Smooth muscle cell (in vitro differentiated cells): Measurements from ENCODE around the gene LDLRAD3. TPM values are rescaled to one million over a fixed set of nuclear protein-coding genes. Genes with fewer than 3 reads are reported as not detected.

ENCODE experiments used
- DNase-seq: peaks from one replicate; lab custom pipeline; 2025; ENCODE audit not compliant: unreplicated experiment; lab: John Stamatoyannopoulos, UW
- H2AFZ ChIP-seq: fragments of 200-600 bp; sonication (generic); 2 replicates; pipeline ENCODE4 v1.6.0; 2016; ENCODE audit warnings: antibody characterized with exemption, low read depth, mild to moderate bottlenecking
- H3F3A ChIP-seq: fragments of 200-600 bp; sonication (generic); 2 replicates; pipeline ENCODE4 v1.6.0; 2017; ENCODE audit warnings: antibody characterized with exemption, low read depth
- H3K27ac ChIP-seq: fragments of 200-600 bp; sonication (generic); 2 replicates; pipeline ENCODE4 v1.5.1; 2016; ENCODE audit warnings: low read depth, mild to moderate bottlenecking
- H3K27me3 ChIP-seq: fragments of 200-600 bp; sonication (generic); 2 replicates; pipeline ENCODE4 v1.6.1; 2016; ENCODE audit warnings: low read depth, mild to moderate bottlenecking
- H3K36me3 ChIP-seq: fragments of 200-600 bp; sonication (generic); 2 replicates; pipeline ENCODE4 v1.5.1; 2016; ENCODE audit warnings: low read depth
- H3K4me1 ChIP-seq: fragments of 200-600 bp; sonication (generic); 2 replicates; pipeline ENCODE4 v1.5.1; 2016; ENCODE audit warnings: low read depth
- H3K4me2 ChIP-seq: fragments of 200-600 bp; sonication (generic); 2 replicates; pipeline ENCODE4 v1.6.0; 2016; ENCODE audit warnings: mild to moderate bottlenecking
- H3K4me3 ChIP-seq: fragments of 200-600 bp; sonication (generic); 2 replicates; pipeline ENCODE4 v1.5.1; 2016; ENCODE audit warnings: mild to moderate bottlenecking
- H3K79me2 ChIP-seq: fragments of 200-600 bp; sonication (generic); 2 replicates; pipeline ENCODE4 v1.6.0; 2016; ENCODE audit warnings: low read depth, mild to moderate bottlenecking
- H3K9ac ChIP-seq: fragments of 200-600 bp; sonication (generic); 2 replicates; pipeline ENCODE4 v1.6.0; 2016; ENCODE audit warnings: low read depth
- H3K9me3 ChIP-seq: fragments of 200-600 bp; sonication (generic); replicated peaks from 2 replicates; pipeline ENCODE4 v1.5.1; 2016; ENCODE audit warnings: low read depth
- H4K20me1 ChIP-seq: fragments of 200-600 bp; sonication (generic); 2 replicates; pipeline ENCODE4 v1.6.0; 2016; ENCODE audit warnings: low read depth
- CTCF ChIP-seq: fragments of 200-600 bp; sonication (generic); IDR thresholded peaks from 2 replicates; pipeline ENCODE4 v1.5.1; 2017; ENCODE audit warnings: borderline replicate concordance, mild to moderate bottlenecking, antibody characterized with exemption; ENCODE audit not compliant: insufficient read depth, poor library complexity, severe bottlenecking
- WGBS: methylation state at CpG from one replicate; pipeline ENCODE4 v1.1.7; 2016; ENCODE audit warnings: low lambda C conversion rate; 5-methylcytosine and 5-hydroxymethylcytosine counted together
- polyA plus RNA-seq: library from polyadenylated mRNA; unstranded; fragments of >200 nt; fragmentation: Nextera tagmentation; extraction: Ambion mirVana; gene quantifications from 2 replicates; pipeline ENCODE4 v1.2.1, GENCODE V29; 2016
- total RNA-seq: library from RNA; depleted of rRNA; stranded (reverse); fragments of >200 nt; gene quantifications from 2 replicates; pipeline ENCODE4 v1.2.3, GENCODE V29; 2014

LDLRAD3 gene
- total and polyA plus RNA-seq, 2 experiments from 2014 or later, result 6.1 to 10.0 TPM

- H3K4me1 ChIP-seq, result peaks cover 6% of the 10 kb centered on the region
- no peak for TF ChIP-seq CTCF
- no peak overlapping the region for H2AFZ ChIP-seq
- H3F3A ChIP-seq, result no peaks in the 10 kb centered on the region
- no peaks in the 10 kb centered on the region for H3K27me3 ChIP-seq
- 55% methylated on average over 8 of the region's 8 CpGs for WGBS
- no peak overlapping the region for H3K4me3 ChIP-seq
- no peak overlapping the region for H3K27ac ChIP-seq
- H3K9ac ChIP-seq, result no peak overlapping the region
- no peaks in the 10 kb centered on the region for H4K20me1 ChIP-seq
- H3K36me3 ChIP-seq, result no peaks in the 10 kb centered on the region
- H3K9me3 ChIP-seq, result no peaks in the 10 kb centered on the region
- H3K79me2 ChIP-seq, result no peaks in the 10 kb centered on the region
- H3K4me2 ChIP-seq, result no peak overlapping the region
- DNase-seq, result no peak
Observed at GRCh38 chr11:36142439-36142838, 198.6 kb downstream of the LDLRAD3 start.

GRCh38 chr11:36142879-36143278 lies 199.0 kb downstream of the LDLRAD3 start:
- no peaks in the 10 kb centered on the region for H3K79me2 ChIP-seq
- H3K27ac ChIP-seq, result no peak overlapping the region
- DNase-seq, result no peak
- TF ChIP-seq CTCF, result no peak
- no peaks in the 10 kb centered on the region for H3K9me3 ChIP-seq
- H3K9ac ChIP-seq, result no peak overlapping the region
- H3K4me3 ChIP-seq, result no peak overlapping the region
- H3K36me3 ChIP-seq, result no peaks in the 10 kb centered on the region
- H4K20me1 ChIP-seq, result no peaks in the 10 kb centered on the region
- no peak overlapping the region for H3K4me2 ChIP-seq
- H2AFZ ChIP-seq, result no peak overlapping the region
- 96% methylated on average over 6 of the region's 6 CpGs for WGBS
- no peaks in the 10 kb centered on the region for H3K27me3 ChIP-seq
- H3F3A ChIP-seq, result no peaks in the 10 kb centered on the region
- peaks cover 6% of the 10 kb centered on the region for H3K4me1 ChIP-seq

- no peaks in the 10 kb centered on the region for H4K20me1 ChIP-seq
- H3K4me3 ChIP-seq, result no peak overlapping the region
- no peak overlapping the region for H3K4me2 ChIP-seq
- no peaks in the 10 kb centered on the region for H3F3A ChIP-seq
- no peaks in the 10 kb centered on the region for H3K79me2 ChIP-seq
- no peak overlapping the region for H2AFZ ChIP-seq
- H3K4me1 ChIP-seq, result peaks cover 6% of the 10 kb centered on the region
- H3K27ac ChIP-seq, result no peak overlapping the region
- H3K36me3 ChIP-seq, result no peaks in the 10 kb centered on the region
- no peak for TF ChIP-seq CTCF
- no peak for DNase-seq
- no peak overlapping the region for H3K9ac ChIP-seq
- 74% methylated on average over 5 of the region's 5 CpGs for WGBS
- H3K27me3 ChIP-seq, result no peaks in the 10 kb centered on the region
- no peaks in the 10 kb centered on the region for H3K9me3 ChIP-seq
Observed at GRCh38 chr11:36146437-36146836, 202.6 kb downstream of the LDLRAD3 start.

GRCh38 chr11:36147491-36147890 lies 203.6 kb downstream of the LDLRAD3 start:
- DNase-seq, result no peak
- no peak overlapping the region for H3K4me2 ChIP-seq
- H3K9me3 ChIP-seq, result no peaks in the 10 kb centered on the region
- no peak overlapping the region for H3K9ac ChIP-seq
- H3K27ac ChIP-seq, result no peak overlapping the region
- no peak for TF ChIP-seq CTCF
- no peak overlapping the region for H2AFZ ChIP-seq
- WGBS, result 4% methylated on average over 1 of the region's 1 CpG
- H3K36me3 ChIP-seq, result no peaks in the 10 kb centered on the region
- H3K4me1 ChIP-seq, result peaks cover 6% of the 10 kb centered on the region
- H3K27me3 ChIP-seq, result no peaks in the 10 kb centered on the region
- H4K20me1 ChIP-seq, result no peaks in the 10 kb centered on the region
- H3K79me2 ChIP-seq, result no peaks in the 10 kb centered on the region
- H3K4me3 ChIP-seq, result no peak overlapping the region
- no peaks in the 10 kb centered on the region for H3F3A ChIP-seq
